K562 (cell line): Measurements from ENCODE around the gene EIPR1. TPM values are rescaled to one million over a fixed set of nuclear protein-coding genes. Genes with fewer than 3 reads are reported as not detected.

ENCODE experiments used
- ATAC-seq: fragments of 200-7000 bp; cut with Tn5 transposase; 3 replicates; pipeline ENCODE4 v1.9.1; 2020; ENCODE audit warnings: moderate library complexity
- BruUV-seq: library from RNA; stranded (reverse); fragments of 400-500 nt; replicated peaks from 2 replicates; lab custom pipeline; 2021; lab: Mats Ljungman, UMichigan
- CTCF ChIA-PET: fragments of 300-600 bp; formaldehyde crosslinking; extraction: SDS; loops from one replicate; lab custom pipeline; 2021; ENCODE audit warnings: low intra/inter-chr PET ratio; lab: Yijun Ruan, JAX
- POLR2A ChIA-PET: fragments of 300-600, 350-650 bp; sonication (Branson Sonifier 250); formaldehyde crosslinking; extraction: SDS; loops from one replicate; lab custom pipeline; 2021; ENCODE audit warnings: antibody characterized with exemption, inconsistent platforms; lab: Yijun Ruan, JAX
- DNase-seq, 4 experiments: peaks; one replicate each; pipeline versions ENCODE4 v3.0.0 to v3.0.0-alpha.2; 2011 to 2018; ENCODE audit warnings: low spot score in 3 of 4, mixed read lengths in 3 of 4; ENCODE audit errors: extremely low read depth in 1 of 4
- FAIRE-seq: peaks from 2 replicates; lab custom pipeline; 2011; peaks lifted over from hg19 to GRCh38; lab: Jason Lieb, UNC
- H2AFZ ChIP-seq: 2 replicates; pipeline ENCODE4 v1.6.0; 2011; ENCODE audit warnings: low read depth, low read length, control low read depth, inconsistent platforms
- H3K27ac ChIP-seq: fragments of 200-600 bp; 3 replicates; pipeline ENCODE4 v1.8.0; 2011; ENCODE audit warnings: low read depth, mild to moderate bottlenecking, control low read depth, inconsistent platforms, low read length, moderate library complexity, mixed read lengths; ENCODE audit errors: extremely low read depth
- H3K27me3 ChIP-seq, 2 experiments: fragments of 300-600 bp in 1 of 2; 2 replicates in 1 of 2; 3 replicates in 1 of 2; pipeline versions ENCODE4 v1.6.0 to v1.8.0; 2011; ENCODE audit warnings: inconsistent platforms in 2 of 2, low read length in 2 of 2, mild to moderate bottlenecking in 1 of 2, mixed read lengths in 1 of 2, moderate library complexity in 1 of 2; ENCODE audit not compliant: control insufficient read depth in 2 of 2, insufficient read depth in 2 of 2
- H3K36me3 ChIP-seq: fragments of 300-600 bp; 3 replicates; pipeline ENCODE4 v1.8.0; 2011; ENCODE audit warnings: mild to moderate bottlenecking, low read length, inconsistent platforms; ENCODE audit not compliant: control insufficient read depth, insufficient read depth
- H3K4me1 ChIP-seq, 2 experiments: fragments of 200-600 bp in 1 of 2; replicated peaks in 1 of 2; 2 replicates in 1 of 2; 3 replicates in 1 of 2; pipeline versions ENCODE4 v1.5.1 to v1.8.0; 2011; ENCODE audit warnings: inconsistent platforms in 2 of 2, low read length in 2 of 2, mild to moderate bottlenecking in 1 of 2, mixed read lengths in 1 of 2, moderate library complexity in 1 of 2; ENCODE audit not compliant: control insufficient read depth in 2 of 2, insufficient read depth in 2 of 2
- H3K4me2 ChIP-seq: 2 replicates; pipeline ENCODE4 v1.6.1; 2011; ENCODE audit warnings: low read length, control low read depth, inconsistent platforms, mixed read lengths; ENCODE audit not compliant: insufficient read depth
- H3K4me3 ChIP-seq: fragments of 200-600 bp; sonication (generic), shearing (Covaris generic); 2 replicates; pipeline ENCODE4 v1.5.1; 2016; ENCODE audit warnings: control low read depth, inconsistent platforms
- H3K79me2 ChIP-seq: fragments of 200-600 bp; 3 replicates; pipeline ENCODE4 v1.8.0; 2011; ENCODE audit warnings: low read length, inconsistent platforms; ENCODE audit not compliant: control insufficient read depth, insufficient read depth
- H3K9ac ChIP-seq, 2 experiments: 2 replicates each; pipeline versions ENCODE4 v1.6.0 to v1.6.1; 2011; ENCODE audit warnings: low read depth in 2 of 2, low read length in 2 of 2, control low read depth in 1 of 2, inconsistent platforms in 1 of 2, mild to moderate bottlenecking in 1 of 2, mixed read lengths in 1 of 2; ENCODE audit not compliant: insufficient read depth in 1 of 2
- H3K9me1 ChIP-seq: one replicate; pipeline ENCODE4 v1.6.0; 2011; ENCODE audit warnings: inconsistent platforms, mild to moderate bottlenecking, low read length, moderate library complexity; ENCODE audit not compliant: control insufficient read depth, insufficient read depth
- H3K9me3 ChIP-seq: replicated peaks from 2 replicates; pipeline ENCODE4 v1.5.1; 2011; ENCODE audit warnings: low read depth, low read length, inconsistent platforms; ENCODE audit not compliant: control insufficient read depth, insufficient read depth
- H4K20me1 ChIP-seq: replicated peaks from 2 replicates; pipeline ENCODE4 v1.6.1; 2011; ENCODE audit warnings: low read length, inconsistent platforms, mixed read lengths; ENCODE audit not compliant: control insufficient read depth, insufficient read depth
- HINFP ChIP-seq: fragments of 450-650 bp; conservative IDR thresholded peaks from 2 replicates; pipeline ENCODE4 v1.6.1; 2016; ENCODE audit warnings: missing genetic modification characterization, low read depth, mild to moderate bottlenecking, control low read depth, missing compliant biosample characterization
- MAFF ChIP-seq: IDR thresholded peaks from 2 replicates; pipeline ENCODE4 v1.6.1; 2012; ENCODE audit warnings: low read length, improper control_type of control experiment
- MCM5 ChIP-seq: fragments of 450-650 bp; IDR thresholded peaks from 2 replicates; pipeline ENCODE4 v1.6.1; 2016; ENCODE audit warnings: low read depth
- NKRF ChIP-seq: fragments of 450-650 bp; IDR thresholded peaks from 2 replicates; pipeline ENCODE4 v1.6.1; 2016; ENCODE audit warnings: borderline replicate concordance
- OTX1 ChIP-seq: fragments of 450-650 bp; formaldehyde crosslinking; IDR thresholded peaks from 2 replicates; pipeline ENCODE4 v1.4.0; 2022; ENCODE audit warnings: mild to moderate bottlenecking
- POLR2H ChIP-seq: IDR thresholded peaks from 2 replicates; pipeline ENCODE4 v1.6.1; 2016; ENCODE audit warnings: missing genetic modification characterization, low read depth, mild to moderate bottlenecking, control low read depth, missing compliant biosample characterization, moderate library complexity
- RB1 ChIP-seq: fragments of 450-650 bp; IDR thresholded peaks from 2 replicates; pipeline ENCODE4 v1.6.1; 2017; ENCODE audit warnings: low read depth, mild to moderate bottlenecking
- REST ChIP-seq, 2 experiments: fragments of 450-650 bp; formaldehyde crosslinking in 1 of 2; IDR thresholded peaks; 2 replicates each; pipeline versions ENCODE4 v1.4.0 to v1.6.1; 2014 to 2020; ENCODE audit warnings: mild to moderate bottlenecking in 2 of 2, borderline replicate concordance in 1 of 2, low read depth in 1 of 2
- RFX1 ChIP-seq: fragments of 450-650 bp; IDR thresholded peaks from 2 replicates; pipeline ENCODE4 v1.6.1; 2016; ENCODE audit warnings: mild to moderate bottlenecking, moderate library complexity
- SMARCA4 ChIP-seq: fragments of 450-650 bp; IDR thresholded peaks from 2 replicates; pipeline ENCODE4 v1.6.1; 2016
- ZNF140 ChIP-seq: fragments of 250-450 bp; sonication (Bioruptor Pico); IDR thresholded peaks from 2 replicates; pipeline ENCODE4 v1.8.0; 2021; ENCODE audit warnings: moderate library complexity, mild to moderate bottlenecking, inconsistent platforms
- ZNF184 ChIP-seq: sonication (generic); formaldehyde crosslinking; IDR thresholded peaks from 2 replicates; pipeline ENCODE4 v1.5.0; 2020; ENCODE audit warnings: missing genetic modification reagents
- ZNF57 ChIP-seq: fragments of 450-650 bp; formaldehyde crosslinking; IDR thresholded peaks from 2 replicates; pipeline ENCODE4 v1.4.0; 2020; ENCODE audit warnings: mild to moderate bottlenecking, moderate library complexity
- WGBS: fragments of 100-300 bp; shearing (Covaris generic); methylation state at CpG from one replicate; pipeline ENCODE4 v1.1.6; 2016; ENCODE audit warnings: low coverage, mixed read lengths; ENCODE audit not compliant: insufficient coverage; ENCODE audit errors: missing lambda C conversion rate; 5-methylcytosine and 5-hydroxymethylcytosine counted together
- in situ Hi-C: fragments of 300-500 bp; cut with MboI; formaldehyde crosslinking; loops from 4 replicates; pipeline ENCODE4 v1.15.0; 2018; ENCODE audit warnings: inconsistent platforms, mixed read lengths
- intact Hi-C: fragments of 100-400 bp; cut with micrococcal nuclease; formaldehyde crosslinking; loops from 2 replicates; pipeline ENCODE4 v1.14.2; 2022
- polyA plus RNA-seq, 8 experiments: library from polyadenylated mRNA; depleted of rRNA in 4 of 8; stranded (reverse) in 5 of 8; unstranded in 3 of 8; fragments of >200 nt; fragmentation: Nextera tagmentation in 2 of 8; fragmentation: Illumina TruSeq in 1 of 8; extraction: Ambion mirVana in 2 of 8; extraction: Trizol in 1 of 8; gene quantifications; 2 replicates each; pipeline versions ENCODE4 v1.2.1 to v1.2.3, GENCODE V29; 2011 to 2014; ENCODE audit warnings: inconsistent platforms in 1 of 8, missing spikeins in 1 of 8
- total RNA-seq, 7 experiments: library from RNA; depleted of rRNA in 6 of 7; stranded (reverse); fragments of >200 nt in 6 of 7; fragmentation: Illumina TruSeq in 2 of 7; extraction: Trizol in 2 of 7; gene quantifications; 2 replicates each; pipeline versions ENCODE4 v1.2.1 to v1.2.3, GENCODE V29; 2011 to 2021; ENCODE audit warnings: low replicate concordance in 1 of 7

The EIPR1 gene
- total and polyA plus RNA-seq, 9 of the 15 experiments (the other 6 are each of a cell fraction or from before 2014, with no cell fraction given) = 19.9 to 54.4 (median 35.9) TPM

- in situ Hi-C loops = no loop called here
- TF ChIP-seq OTX1 (CRISPR knock-in tag) = no peak
- no peak for TF ChIP-seq RB1
- TF ChIP-seq SMARCA4 = no peak
- TF ChIP-seq POLR2H = no peak
- TF ChIP-seq MCM5 = no peak
- TF ChIP-seq RFX1 = no peak
- no peak for TF ChIP-seq REST (IDR thresholded peaks at IDR 0.05; ENCODE audit: borderline replicate concordance)
- no peak for TF ChIP-seq REST (CRISPR knock-in tag; IDR thresholded peaks at IDR 0.05; ENCODE audit: low read depth)
- no peak for TF ChIP-seq ZNF184 (CRISPR knock-in tag)
- TF ChIP-seq MAFF = no peak
- no peak for TF ChIP-seq ZNF140 (CRISPR knock-in tag)
- no peak for TF ChIP-seq NKRF
- no peak for TF ChIP-seq HINFP (tag)
- no peak for TF ChIP-seq ZNF57 (CRISPR knock-in tag)
Observed at GRCh38 chr2:3257826-3258225, 119.8 kb downstream of the EIPR1 start.

More at GRCh38 chr2:3257826-3258225, 119.8 kb downstream of the EIPR1 start:
- ATAC-seq = no peak
- Histone ChIP-seq H3K27ac (no peak overlapping the region), H3K79me2 (no peaks in the 10 kb centered on the region; the same call in 2 of the 3 replicates), H3K9ac (no peak overlapping the region), H4K20me1 (no peaks in the 10 kb centered on the region; the same call in 1 of the 2 replicates), H3K4me1 (no peaks in the 10 kb centered on the region), H3K9me3 (no peaks in the 10 kb centered on the region), H3K9me1 (no peaks in the 10 kb centered on the region), H3K4me3 (no peak overlapping the region), H3K27me3 (no peaks in the 10 kb centered on the region), H3K36me3 (peaks cover 4% of the 10 kb centered on the region; the same call in 1 of the 3 replicates), H2AFZ (no peak overlapping the region), H3K4me2 (no peak overlapping the region)
- intact Hi-C loops = no loop called here
- no peak for DNase-seq
- no peak for FAIRE-seq
- ChIA-PET POLR2A (no interaction called here), CTCF (no interaction called here)
- 94% methylated on average over 8 of the region's 8 CpGs for WGBS
- BruUV-seq = no TSS peak
